ENCODE measurements around the gene HS2ST1. TPM values are rescaled to one million over a fixed set of nuclear protein-coding genes. Genes with fewer than 3 reads are reported as not detected.

HS2ST1 gene
- total RNA-seq, 1 experiment from 2014 or later: 45.8 TPM

DNA sequence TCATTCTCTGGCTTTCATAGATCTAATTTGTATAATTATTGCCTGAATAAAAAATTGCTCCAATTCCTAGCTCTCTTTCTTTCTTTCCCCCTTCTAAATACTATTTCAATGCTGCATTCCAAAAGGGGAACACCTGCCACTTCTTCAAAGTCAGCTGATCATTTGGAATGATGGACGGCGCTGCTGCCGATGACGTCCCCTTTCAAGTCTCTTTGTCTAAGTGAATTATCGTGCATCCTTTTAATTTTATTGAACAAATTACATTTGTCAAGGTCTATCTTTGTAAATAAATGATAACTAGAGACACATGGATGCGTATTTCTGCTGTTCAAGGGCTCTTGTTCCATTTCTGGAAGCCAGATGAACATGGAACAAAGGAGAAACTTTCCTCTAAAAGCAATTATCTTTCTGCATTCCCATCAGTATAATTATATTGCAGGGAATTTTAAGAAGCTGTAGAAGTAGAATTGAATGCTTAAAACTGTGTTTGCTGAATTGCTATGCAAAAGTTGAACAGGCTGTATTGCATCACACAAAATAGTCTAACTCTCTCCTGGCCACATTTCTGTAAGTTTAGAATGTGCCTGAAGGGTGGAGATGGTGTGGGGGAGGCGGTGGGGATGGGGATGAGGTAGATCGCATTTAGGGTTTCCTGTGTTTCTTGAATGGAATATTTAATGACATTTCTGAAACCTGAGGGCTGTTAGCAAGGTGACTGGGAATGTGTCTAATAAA lies 222.3 kb downstream of the HS2ST1 start:
- Histone ChIP-seq H3K9me3 (ENCODE audit: low read depth, low read length, poor library complexity, severe bottlenecking) (no peaks in the 10 kb centered on the region), H3K27me3 (replicated peaks; ENCODE audit: insufficient read depth, low read depth, low read length, poor library complexity) (no peaks in the 10 kb centered on the region), H3K27ac (ENCODE audit: low read depth, low read length, poor library complexity, severe bottlenecking) (no peak overlapping the region), H3K4me3 (ENCODE audit: low read depth, low read length, poor library complexity, severe bottlenecking) (no peak overlapping the region), H3K4me1 (ENCODE audit: insufficient read depth, low read length, poor library complexity, severe bottlenecking) (no peaks in the 10 kb centered on the region), H3K36me3 (ENCODE audit: insufficient read depth, low read length, poor library complexity, severe bottlenecking) (no peaks in the 10 kb centered on the region)
- ChIA-PET POLR2A (ENCODE audit: low non-redundant PET) (no interaction called here), CTCF (no interaction called here)
- intact Hi-C loops (cut with micrococcal nuclease; ENCODE audit: unreplicated experiment): no loop called here
- TF ChIP-seq EZH2 (IDR thresholded peaks at IDR 0.05; ENCODE audit: borderline replicate concordance, low read depth, low read length, poor library complexity, severe bottlenecking): no peak
- TF ChIP-seq, protein P1, sequence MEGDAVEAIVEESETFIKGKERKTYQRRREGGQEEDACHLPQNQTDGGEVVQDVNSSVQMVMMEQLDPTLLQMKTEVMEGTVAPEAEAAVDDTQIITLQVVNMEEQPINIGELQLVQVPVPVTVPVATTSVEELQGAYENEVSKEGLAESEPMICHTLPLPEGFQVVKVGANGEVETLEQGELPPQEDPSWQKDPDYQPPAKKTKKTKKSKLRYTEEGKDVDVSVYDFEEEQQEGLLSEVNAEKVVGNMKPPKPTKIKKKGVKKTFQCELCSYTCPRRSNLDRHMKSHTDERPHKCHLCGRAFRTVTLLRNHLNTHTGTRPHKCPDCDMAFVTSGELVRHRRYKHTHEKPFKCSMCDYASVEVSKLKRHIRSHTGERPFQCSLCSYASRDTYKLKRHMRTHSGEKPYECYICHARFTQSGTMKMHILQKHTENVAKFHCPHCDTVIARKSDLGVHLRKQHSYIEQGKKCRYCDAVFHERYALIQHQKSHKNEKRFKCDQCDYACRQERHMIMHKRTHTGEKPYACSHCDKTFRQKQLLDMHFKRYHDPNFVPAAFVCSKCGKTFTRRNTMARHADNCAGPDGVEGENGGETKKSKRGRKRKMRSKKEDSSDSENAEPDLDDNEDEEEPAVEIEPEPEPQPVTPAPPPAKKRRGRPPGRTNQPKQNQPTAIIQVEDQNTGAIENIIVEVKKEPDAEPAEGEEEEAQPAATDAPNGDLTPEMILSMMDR (conservative IDR thresholded peaks at IDR 0.05; ENCODE audit: low read depth, low read length): no peak
- no peak for DNase-seq (ENCODE audit: low spot score)
- BruUV-seq (replicated peaks): no TSS peak

DNA sequence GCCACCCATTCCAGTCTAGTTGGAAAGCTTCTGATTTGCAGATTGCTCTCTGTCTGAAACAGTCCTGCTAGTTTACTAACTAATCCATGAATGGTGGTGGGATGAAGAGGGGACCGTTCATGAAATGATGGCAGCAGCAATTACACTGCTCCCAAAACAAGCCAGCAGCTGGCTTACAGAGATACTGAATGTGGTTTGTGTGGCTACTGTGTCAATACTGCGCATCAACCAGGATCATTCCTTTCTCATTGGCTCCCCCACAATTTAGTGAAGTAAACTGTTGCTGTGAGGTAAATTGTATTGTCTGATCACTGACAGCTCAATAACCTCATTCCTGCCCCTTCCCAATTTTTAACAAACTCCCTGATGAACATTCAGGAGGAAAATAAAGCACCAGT lies 222.9 kb downstream of the HS2ST1 start:
- H3K27ac ChIP-seq (ENCODE audit: low read depth, low read length, poor library complexity, severe bottlenecking): no peak overlapping the region
- intact Hi-C loops (cut with micrococcal nuclease; ENCODE audit: unreplicated experiment): no loop called here
- CTCF ChIA-PET: no interaction called here
- POLR2A ChIA-PET (ENCODE audit: low non-redundant PET): no interaction called here
- DNase-seq (ENCODE audit: low spot score): no peak
- H3K27me3 ChIP-seq (replicated peaks; ENCODE audit: insufficient read depth, low read depth, low read length, poor library complexity): no peaks in the 10 kb centered on the region
- H3K9me3 ChIP-seq (ENCODE audit: low read depth, low read length, poor library complexity, severe bottlenecking): no peaks in the 10 kb centered on the region
- H3K4me3 ChIP-seq (ENCODE audit: low read depth, low read length, poor library complexity, severe bottlenecking): no peak overlapping the region
- no peaks in the 10 kb centered on the region for H3K4me1 ChIP-seq (ENCODE audit: insufficient read depth, low read length, poor library complexity, severe bottlenecking)
- BruUV-seq (replicated peaks): no TSS peak
- TF ChIP-seq EZH2 (IDR thresholded peaks at IDR 0.05; ENCODE audit: borderline replicate concordance, low read depth, low read length, poor library complexity, severe bottlenecking): no peak
- TF ChIP-seq, protein P1 (conservative IDR thresholded peaks at IDR 0.05; ENCODE audit: low read depth, low read length): no peak
- H3K36me3 ChIP-seq (ENCODE audit: insufficient read depth, low read length, poor library complexity, severe bottlenecking): no peaks in the 10 kb centered on the region

DNA sequence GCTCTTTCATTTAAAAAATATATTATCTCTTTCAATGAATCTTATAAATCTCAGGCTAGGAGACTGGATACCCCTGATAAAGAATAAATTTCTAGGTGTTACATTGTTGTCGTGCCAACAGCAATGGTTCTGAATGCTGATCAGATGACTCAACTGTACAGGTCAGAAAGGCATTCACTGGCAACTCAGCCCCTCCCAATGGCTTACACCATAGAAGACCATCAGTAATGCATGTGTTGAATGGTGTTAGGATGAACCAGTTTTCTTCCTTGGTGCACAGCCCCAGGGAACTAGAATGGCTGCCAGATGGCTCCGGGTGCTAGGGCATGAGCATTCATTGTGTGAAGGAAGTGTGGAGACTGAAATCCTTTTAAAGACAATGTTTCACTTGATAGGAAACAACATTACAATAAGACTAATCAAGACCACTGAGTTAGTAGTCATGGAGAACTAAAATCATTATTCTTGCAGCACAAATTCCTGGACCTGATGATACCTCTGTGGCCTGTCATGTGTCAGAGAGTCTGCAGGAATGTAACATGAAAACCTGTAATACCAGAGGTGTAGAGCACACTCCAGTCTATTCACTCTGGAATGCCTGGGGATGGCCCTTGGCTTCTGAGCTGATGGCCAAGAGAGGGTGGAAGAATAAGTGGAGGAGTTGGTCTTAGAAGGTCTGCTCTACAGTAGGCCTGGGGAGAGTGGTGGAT lies 226.6 kb downstream of the HS2ST1 start:
- no TSS peak for BruUV-seq (replicated peaks)
- no peaks in the 10 kb centered on the region for H3K9me3 ChIP-seq (ENCODE audit: low read depth, low read length, poor library complexity, severe bottlenecking)
- ChIA-PET CTCF (no interaction called here), POLR2A (ENCODE audit: low non-redundant PET) (no interaction called here)
- no peaks in the 10 kb centered on the region for H3K36me3 ChIP-seq (ENCODE audit: insufficient read depth, low read length, poor library complexity, severe bottlenecking)
- no peak for DNase-seq (ENCODE audit: low spot score)
- no peaks in the 10 kb centered on the region for H3K27me3 ChIP-seq (replicated peaks; ENCODE audit: insufficient read depth, low read depth, low read length, poor library complexity)
- H3K4me3 ChIP-seq (ENCODE audit: low read depth, low read length, poor library complexity, severe bottlenecking): no peak overlapping the region
- TF ChIP-seq EZH2 (IDR thresholded peaks at IDR 0.05; ENCODE audit: borderline replicate concordance, low read depth, low read length, poor library complexity, severe bottlenecking): no peak
- TF ChIP-seq, protein P1 (conservative IDR thresholded peaks at IDR 0.05; ENCODE audit: low read depth, low read length): no peak
- H3K4me1 ChIP-seq (ENCODE audit: insufficient read depth, low read length, poor library complexity, severe bottlenecking): no peaks in the 10 kb centered on the region
- H3K27ac ChIP-seq (ENCODE audit: low read depth, low read length, poor library complexity, severe bottlenecking): no peak overlapping the region
- intact Hi-C loops (cut with micrococcal nuclease; ENCODE audit: unreplicated experiment): no loop called here

All from A673 (cell line).